Thyroid gland (tissue), 4 donors: Measurements from ENCODE around the gene KLK3. TPM values are rescaled to one million over a fixed set of nuclear protein-coding genes. Genes with fewer than 3 reads are reported as not detected.

Experiments used
- DNase-seq, 2 donors: peaks; one replicate each; pipeline ENCODE4 v3.0.0-alpha.2; 2019
- H3K27ac ChIP-seq, 3 donors: fragments of 200-600 bp; sonication (generic); 1 replicate in 2 of 3; 2 replicates in 1 of 3; pipeline ENCODE4 v1.5.1; 2016 to 2019; ENCODE audit warnings: mild to moderate bottlenecking in 1 of 3, moderate library complexity in 1 of 3
- H3K27me3 ChIP-seq: fragments of 200-600 bp; sonication (generic); one replicate; pipeline ENCODE4 v1.5.1; 2019
- H3K36me3 ChIP-seq, 2 donors: fragments of 200-600 bp; sonication (generic); one replicate each; pipeline ENCODE4 v1.5.1; 2016 to 2019
- H3K4me1 ChIP-seq, 2 donors: fragments of 200-600 bp; sonication (generic); one replicate each; pipeline ENCODE4 v1.5.1; 2017 to 2019
- H3K4me3 ChIP-seq, 3 donors: fragments of 200-600 bp; sonication (generic); replicated peaks in 1 of 3; 1 replicate in 2 of 3; 2 replicates in 1 of 3; pipeline ENCODE4 v1.5.1; 2016; ENCODE audit warnings: mild to moderate bottlenecking in 1 of 3
- H3K9me3 ChIP-seq: fragments of 200-600 bp; sonication (generic); one replicate; pipeline ENCODE4 v1.5.1; 2017
- POLR2A ChIP-seq, 2 donors: fragments of 450-650 bp; IDR thresholded peaks; one replicate each; pipeline ENCODE4 v1.6.1; 2017; ENCODE audit warnings: antibody characterized with exemption in 2 of 2, mild to moderate bottlenecking in 2 of 2, moderate library complexity in 1 of 2
- WGBS, 2 donors: methylation state at CpG; one replicate each; pipeline ENCODE4 v1.1.5; 2017; 5-methylcytosine and 5-hydroxymethylcytosine counted together
- intact Hi-C: fragments of 100-400 bp; cut with DNase I; formaldehyde crosslinking; loops from one replicate; pipeline ENCODE4 v1.15.1; 2023
- total RNA-seq, 4 donors: library from RNA; depleted of rRNA; stranded (reverse); fragments of >200 nt; gene quantifications; one replicate each; pipeline ENCODE4 v1.2.3, GENCODE V29; 2016
- TF ChIP-seq, protein P1 (sequence below), 6 experiments: fragments of 200-600 bp in 3 of 6; fragments of 450-650 bp in 3 of 6; sonication (generic) in 3 of 6; IDR thresholded peaks; one replicate each; pipeline ENCODE4 v1.5.1; 2016 to 2019; ENCODE audit warnings: antibody characterized with exemption in 6 of 6, mild to moderate bottlenecking in 2 of 6, inconsistent platforms in 1 of 6, moderate library complexity in 1 of 6

The KLK3 gene
- total RNA-seq, 4 donors from 2014 or later = 0.54 to 1.3 TPM; not detected in 2

DNA sequence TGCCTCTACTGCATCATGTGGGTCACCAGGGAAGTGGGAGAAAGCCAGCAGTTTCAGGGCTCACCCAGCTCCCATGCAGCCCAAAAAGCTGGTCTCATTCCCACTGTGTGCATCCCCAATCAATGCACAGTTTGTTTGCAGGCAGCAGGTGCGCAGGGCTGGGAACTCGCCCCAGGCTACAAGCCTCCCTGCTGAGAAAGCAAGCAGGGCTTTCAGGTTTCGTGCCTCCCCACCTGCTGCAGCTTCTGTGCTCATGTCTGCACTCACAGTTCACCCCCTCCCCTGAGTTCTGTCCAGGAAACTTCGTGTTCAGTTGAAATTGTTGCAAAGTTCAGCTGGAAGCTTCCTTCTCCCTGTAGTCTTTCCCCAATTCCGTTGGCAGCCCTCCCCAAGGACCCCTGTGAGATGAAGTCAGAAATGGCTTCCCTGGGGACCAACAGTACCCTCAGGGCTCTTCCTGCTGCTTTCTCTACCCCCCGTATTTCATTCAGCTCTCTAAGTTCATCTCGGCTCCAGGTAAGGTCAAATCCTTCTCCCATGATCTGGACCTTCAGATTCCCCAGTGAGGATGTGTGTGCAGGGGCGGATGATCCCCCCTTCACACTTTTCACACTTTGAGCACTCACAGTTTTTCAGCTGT is 10.3 kb upstream of the KLK3 start:
- WGBS, 2 donors = 69 to 77% methylated on average over 8 of the region's 8 CpGs
- Histone ChIP-seq H3K27ac (no peak overlapping the region), H3K4me1 (peaks cover 19% of the 10 kb centered on the region in 2 donors), H3K4me3 (no peak overlapping the region), H3K27me3 (no peaks in the 10 kb centered on the region), H3K36me3 (no peaks in the 10 kb centered on the region), H3K9me3 (no peaks in the 10 kb centered on the region)
- TF ChIP-seq, protein P1, sequence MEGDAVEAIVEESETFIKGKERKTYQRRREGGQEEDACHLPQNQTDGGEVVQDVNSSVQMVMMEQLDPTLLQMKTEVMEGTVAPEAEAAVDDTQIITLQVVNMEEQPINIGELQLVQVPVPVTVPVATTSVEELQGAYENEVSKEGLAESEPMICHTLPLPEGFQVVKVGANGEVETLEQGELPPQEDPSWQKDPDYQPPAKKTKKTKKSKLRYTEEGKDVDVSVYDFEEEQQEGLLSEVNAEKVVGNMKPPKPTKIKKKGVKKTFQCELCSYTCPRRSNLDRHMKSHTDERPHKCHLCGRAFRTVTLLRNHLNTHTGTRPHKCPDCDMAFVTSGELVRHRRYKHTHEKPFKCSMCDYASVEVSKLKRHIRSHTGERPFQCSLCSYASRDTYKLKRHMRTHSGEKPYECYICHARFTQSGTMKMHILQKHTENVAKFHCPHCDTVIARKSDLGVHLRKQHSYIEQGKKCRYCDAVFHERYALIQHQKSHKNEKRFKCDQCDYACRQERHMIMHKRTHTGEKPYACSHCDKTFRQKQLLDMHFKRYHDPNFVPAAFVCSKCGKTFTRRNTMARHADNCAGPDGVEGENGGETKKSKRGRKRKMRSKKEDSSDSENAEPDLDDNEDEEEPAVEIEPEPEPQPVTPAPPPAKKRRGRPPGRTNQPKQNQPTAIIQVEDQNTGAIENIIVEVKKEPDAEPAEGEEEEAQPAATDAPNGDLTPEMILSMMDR (IDR thresholded peaks at IDR 0.05) = no peak
- no peak for TF ChIP-seq POLR2A (IDR thresholded peaks at IDR 0.05)
- DNase-seq = no peak
- intact Hi-C loops = no loop called here

- H3K4me1 ChIP-seq = no peaks in the 10 kb centered on the region
- H3K27ac ChIP-seq = no peak overlapping the region
- H3K4me3 ChIP-seq = no peak overlapping the region
- H3K27me3 ChIP-seq = no peaks in the 10 kb centered on the region
- intact Hi-C loops = no loop called here
- H3K36me3 ChIP-seq = no peaks in the 10 kb centered on the region
- no peaks in the 10 kb centered on the region for H3K9me3 ChIP-seq
- no peak for TF ChIP-seq POLR2A (IDR thresholded peaks at IDR 0.05)
- TF ChIP-seq, protein P1 (IDR thresholded peaks at IDR 0.05) = no peak
- no peak for DNase-seq
- 69 to 77% methylated on average over 3 of the region's 3 CpGs for WGBS, 2 donors
Observed at GRCh38 chr19:50850738-50851137, 4.0 kb upstream of the KLK3 start.

GRCh38 chr19:50851620-50852019 is 3.1 kb upstream of the KLK3 start:
- DNase-seq = no peak
- Histone ChIP-seq H3K4me1 (no peaks in the 10 kb centered on the region), H3K27ac (no peak overlapping the region), H3K27me3 (no peaks in the 10 kb centered on the region), H3K4me3 (no peak overlapping the region), H3K36me3 (no peaks in the 10 kb centered on the region), H3K9me3 (no peaks in the 10 kb centered on the region)
- TF ChIP-seq, protein P1 (IDR thresholded peaks at IDR 0.05) = no peak
- TF ChIP-seq POLR2A (IDR thresholded peaks at IDR 0.05) = no peak
- intact Hi-C loops = no loop called here
- 67 to 73% methylated on average over 1 to 2 of the region's 4 CpGs for WGBS, 2 donors

- Histone ChIP-seq H3K27me3 (no peaks in the 10 kb centered on the region), H3K27ac (no peak overlapping the region), H3K9me3 (no peaks in the 10 kb centered on the region), H3K4me3 (no peak overlapping the region), H3K4me1 (no peaks in the 10 kb centered on the region), H3K36me3 (no peaks in the 10 kb centered on the region)
- intact Hi-C loops = no loop called here
- TF ChIP-seq POLR2A (IDR thresholded peaks at IDR 0.05) = no peak
- TF ChIP-seq, protein P1 (IDR thresholded peaks at IDR 0.05) = no peak
- no peak for DNase-seq
- WGBS, 2 donors = 76 to 81% methylated on average over 6 of the region's 6 CpGs
Observed at GRCh38 chr19:50857366-50857765, 2.7 kb downstream of the KLK3 start.

DNA sequence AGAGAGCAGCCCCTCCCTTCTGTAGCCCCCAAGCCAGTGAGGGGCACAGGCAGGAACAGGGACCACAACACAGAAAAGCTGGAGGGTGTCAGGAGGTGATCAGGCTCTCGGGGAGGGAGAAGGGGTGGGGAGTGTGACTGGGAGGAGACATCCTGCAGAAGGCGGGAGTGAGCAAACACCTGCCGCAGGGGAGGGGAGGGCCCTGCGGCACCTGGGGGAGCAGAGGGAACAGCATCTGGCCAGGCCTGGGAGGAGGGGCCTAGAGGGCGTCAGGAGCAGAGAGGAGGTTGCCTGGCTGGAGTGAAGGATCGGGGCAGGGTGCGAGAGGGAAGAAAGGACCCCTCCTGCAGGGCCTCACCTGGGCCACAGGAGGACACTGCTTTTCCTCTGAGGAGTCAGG is 4.2 kb downstream of the KLK3 start:
- Histone ChIP-seq H3K4me3 (no peak overlapping the region), H3K36me3 (no peaks in the 10 kb centered on the region), H3K9me3 (no peaks in the 10 kb centered on the region), H3K27ac (no peak overlapping the region), H3K27me3 (no peaks in the 10 kb centered on the region), H3K4me1 (no peaks in the 10 kb centered on the region)
- intact Hi-C loops = no loop called here
- WGBS, 2 donors = 42 to 52% methylated on average over 7 of the region's 7 CpGs
- DNase-seq = no peak
- no peak for TF ChIP-seq POLR2A (IDR thresholded peaks at IDR 0.05)
- TF ChIP-seq, protein P1 (IDR thresholded peaks at IDR 0.05) = no peak
